HG02884 (cell line): ENCODE measurements around the gene DEXI.
"Not testable (repeated sequence)": the region's sequence is repeated elsewhere in the genome, so short reads cannot be mapped to it uniquely, and the experiment has no call there.

Experiments
- ATAC-seq: cut with Tn5 transposase; IDR thresholded peaks from one replicate; pipeline ENCODE4 v1.9.1; 2021; ENCODE audit warnings: mild to moderate bottlenecking, moderate library complexity; ENCODE audit not compliant: unreplicated experiment

The DEXI gene

GRCh38 chr16:10941935-10942351 lies 325 bp downstream of the DEXI start:
- not testable (repeated sequence) for ATAC-seq

GRCh38 chr16:10941127-10941933 lies 938 bp downstream of the DEXI start:
- no peak for ATAC-seq

DNA sequence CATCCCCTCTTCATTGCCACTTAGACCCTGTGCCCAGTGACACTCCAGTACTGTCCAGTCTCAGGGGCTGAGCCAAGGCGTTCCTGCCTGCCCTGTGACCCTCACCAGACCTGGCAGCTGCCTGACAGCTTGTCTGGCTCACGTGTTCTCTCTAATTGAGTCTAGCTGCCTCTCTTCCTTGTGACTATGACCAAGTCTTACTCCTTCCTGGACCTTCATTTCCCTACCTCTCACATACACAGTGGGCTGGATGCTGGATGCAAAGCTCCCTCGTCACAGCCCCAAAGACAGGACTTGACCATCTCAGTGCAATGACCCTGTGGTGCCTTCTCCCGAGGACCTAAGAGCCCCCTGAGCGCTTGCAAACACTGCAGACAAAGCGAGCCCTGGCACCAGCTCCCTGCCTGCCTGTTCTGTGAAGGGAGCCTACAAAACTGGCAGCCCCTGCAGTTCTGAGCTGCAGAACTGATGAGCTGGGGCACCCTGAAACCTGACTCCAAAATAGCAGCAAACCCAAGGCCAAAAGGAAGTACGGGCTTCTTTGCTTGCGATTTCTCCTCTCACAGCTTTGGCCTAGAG lies 1.7 kb downstream of the DEXI start:
- no peak for ATAC-seq

DNA sequence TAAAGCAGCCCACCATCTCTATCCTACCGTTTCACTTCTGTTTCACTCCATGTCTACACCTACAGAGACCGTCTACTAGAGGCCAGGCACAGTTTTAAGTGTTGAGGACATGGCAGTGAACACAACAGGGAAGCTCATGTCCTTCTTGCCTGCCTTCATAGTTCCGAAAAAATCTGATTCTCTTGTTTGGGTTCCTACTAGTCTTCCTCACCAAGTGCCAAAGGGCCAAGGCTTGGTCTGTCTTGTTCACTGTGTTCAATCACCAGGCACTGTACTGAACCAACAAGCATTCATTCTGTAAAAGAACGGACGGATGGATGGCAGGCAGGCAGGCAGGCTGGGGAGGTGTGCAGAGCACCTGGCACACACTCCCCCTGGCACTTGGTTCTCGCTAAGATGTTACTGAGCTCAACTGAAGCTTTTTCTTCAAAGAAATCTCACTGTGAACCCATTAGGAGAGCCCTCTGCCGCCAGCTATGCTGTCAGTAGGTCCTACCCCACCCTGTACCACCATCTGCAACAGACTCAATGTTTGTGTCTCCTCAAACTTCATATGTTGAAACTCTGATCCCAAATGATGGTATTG lies 2.5 kb downstream of the DEXI start:
- no peak for ATAC-seq

DNA sequence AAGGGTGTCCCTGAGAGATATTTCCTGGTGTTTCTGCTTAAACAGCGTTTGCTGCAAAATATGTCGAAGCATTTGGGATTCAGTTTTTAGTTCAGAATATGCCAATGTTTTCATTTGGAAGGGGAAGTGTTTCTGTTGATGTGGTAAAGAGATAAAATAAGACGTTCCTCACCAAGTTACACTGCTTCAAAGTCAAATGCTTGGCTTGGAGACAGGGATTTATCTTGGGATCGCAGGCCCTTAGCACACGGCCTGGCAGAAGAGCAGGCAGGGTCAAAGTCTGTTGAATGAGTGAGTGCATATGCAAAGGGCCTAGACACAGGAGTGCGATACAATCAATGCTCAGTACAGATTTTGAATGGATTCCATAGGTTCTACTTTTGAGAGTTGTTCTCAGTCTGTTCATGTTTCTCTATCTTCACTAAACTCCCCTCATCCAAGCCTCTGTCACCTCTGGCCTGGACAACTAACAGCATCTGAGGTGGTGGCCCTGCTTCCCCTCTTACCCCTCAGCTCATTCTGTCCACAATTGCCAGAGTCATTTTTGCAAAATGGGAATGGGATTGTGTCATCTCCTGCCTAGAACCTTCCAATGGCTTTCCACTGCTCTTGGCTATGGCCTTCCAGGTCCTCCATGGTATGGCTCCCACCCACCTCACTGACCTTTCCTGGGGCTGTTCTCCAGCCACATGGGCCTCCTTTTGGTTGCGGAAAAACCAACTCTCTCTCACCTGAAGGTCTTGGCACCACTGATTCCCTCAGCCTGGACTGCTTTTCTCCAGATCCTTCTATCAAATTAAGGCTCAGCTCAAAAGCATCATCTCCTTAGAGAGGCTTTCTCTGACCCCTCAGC lies 3.2 kb downstream of the DEXI start:
- no peak for ATAC-seq

- ATAC-seq, result no peak
Measured at GRCh38 chr16:10938321-10938720, 3.9 kb downstream of the DEXI start.

DNA sequence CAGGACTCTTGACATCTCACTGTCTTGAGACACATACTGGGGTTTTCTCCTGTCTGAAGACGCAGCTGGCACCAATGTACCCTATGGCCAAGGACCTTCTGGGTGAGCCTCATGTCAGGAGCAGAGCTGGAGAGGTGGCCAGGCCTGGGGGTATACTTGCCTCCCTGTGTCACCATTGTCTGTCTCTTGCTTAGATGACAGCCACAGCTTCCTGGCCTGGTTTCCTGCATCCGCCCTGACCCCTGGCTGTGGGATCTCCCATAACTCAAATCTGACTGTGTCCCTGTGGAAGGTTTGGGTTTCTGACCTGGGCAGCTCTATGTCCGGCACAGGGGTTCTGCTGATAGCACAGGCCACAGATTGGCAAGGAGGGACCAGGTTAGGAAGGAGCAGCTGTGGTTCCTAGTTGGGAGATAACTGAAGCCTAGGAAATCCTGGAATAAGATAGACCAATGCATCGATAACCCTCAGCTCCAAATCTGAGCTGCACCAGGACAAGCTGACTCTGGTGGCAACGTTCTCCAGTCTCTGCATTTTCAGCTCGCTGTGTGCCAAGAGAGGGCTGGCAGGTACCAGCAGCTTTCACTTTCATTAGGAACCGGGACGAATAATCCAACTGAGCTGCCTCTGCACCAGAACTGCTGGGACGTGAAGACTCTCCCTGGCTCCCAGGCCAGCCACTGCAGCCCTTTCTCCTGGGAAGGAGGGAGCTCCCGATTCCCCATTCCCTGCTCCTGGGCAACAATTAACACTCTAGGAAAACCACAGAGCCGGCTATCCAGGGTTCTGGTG lies 5.0 kb downstream of the DEXI start:
- ATAC-seq, result no peak

GRCh38 chr16:10936272-10936984 lies 5.8 kb downstream of the DEXI start:
- no peak for ATAC-seq

- no peak for ATAC-seq
Measured at GRCh38 chr16:10935226-10935915, 6.9 kb downstream of the DEXI start.

DNA sequence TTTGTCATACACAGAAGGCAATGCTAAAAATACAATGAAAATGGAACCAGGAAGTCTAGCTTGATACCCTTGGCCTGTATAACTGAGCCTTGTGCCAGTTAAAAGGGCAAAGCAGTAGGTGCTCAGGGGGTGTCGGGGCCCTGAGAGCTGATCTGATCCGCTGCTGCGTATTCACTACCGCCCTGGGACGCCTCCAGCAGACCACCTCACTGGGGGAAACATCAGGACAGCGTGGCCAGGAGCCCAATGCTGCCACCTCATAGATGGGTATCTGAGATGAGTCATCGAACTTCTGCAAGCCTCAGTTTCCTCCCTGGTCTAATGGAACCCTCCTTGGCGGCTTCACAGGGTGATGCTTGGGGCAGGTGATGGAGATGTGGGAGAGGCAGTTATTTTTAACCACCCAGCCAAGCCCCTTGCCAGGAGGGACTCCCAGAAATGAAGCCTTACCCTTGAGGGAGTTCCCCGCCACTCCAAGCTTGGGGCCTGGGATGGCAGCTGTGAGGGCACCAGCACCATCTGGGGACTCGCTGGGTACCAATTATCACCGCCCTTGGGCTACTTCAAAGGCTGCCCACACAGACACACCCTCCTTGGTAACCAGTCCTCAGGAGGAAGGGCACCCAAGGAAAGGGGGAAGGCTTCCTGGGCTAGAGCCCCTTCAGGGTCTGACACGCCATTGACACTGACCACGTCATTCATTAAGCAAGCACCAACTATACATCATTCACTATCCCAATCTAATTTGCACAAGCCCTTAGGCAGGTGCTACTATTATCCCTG lies 7.8 kb downstream of the DEXI start:
- ATAC-seq, result no peak

DNA sequence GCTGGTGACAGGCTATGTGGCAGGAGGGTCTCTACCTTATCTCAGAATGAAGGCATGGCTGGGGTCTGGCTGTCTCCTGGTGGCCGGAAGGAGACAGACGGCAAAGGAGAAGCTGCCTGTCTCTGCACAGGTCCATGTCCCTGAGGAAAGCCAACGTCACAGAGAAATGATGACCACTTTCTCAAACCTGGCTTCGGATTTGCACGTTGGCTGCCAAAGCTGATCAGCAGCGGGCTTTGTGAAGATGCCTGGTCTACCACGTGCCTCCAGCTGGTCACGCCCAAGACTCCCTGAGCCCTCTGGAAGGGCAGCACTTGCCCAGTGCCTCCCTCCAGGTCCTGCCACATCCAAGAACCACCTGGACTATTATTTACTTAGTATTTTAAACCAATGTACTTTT lies 8.4 kb downstream of the DEXI start:
- ATAC-seq, result no peak

DNA sequence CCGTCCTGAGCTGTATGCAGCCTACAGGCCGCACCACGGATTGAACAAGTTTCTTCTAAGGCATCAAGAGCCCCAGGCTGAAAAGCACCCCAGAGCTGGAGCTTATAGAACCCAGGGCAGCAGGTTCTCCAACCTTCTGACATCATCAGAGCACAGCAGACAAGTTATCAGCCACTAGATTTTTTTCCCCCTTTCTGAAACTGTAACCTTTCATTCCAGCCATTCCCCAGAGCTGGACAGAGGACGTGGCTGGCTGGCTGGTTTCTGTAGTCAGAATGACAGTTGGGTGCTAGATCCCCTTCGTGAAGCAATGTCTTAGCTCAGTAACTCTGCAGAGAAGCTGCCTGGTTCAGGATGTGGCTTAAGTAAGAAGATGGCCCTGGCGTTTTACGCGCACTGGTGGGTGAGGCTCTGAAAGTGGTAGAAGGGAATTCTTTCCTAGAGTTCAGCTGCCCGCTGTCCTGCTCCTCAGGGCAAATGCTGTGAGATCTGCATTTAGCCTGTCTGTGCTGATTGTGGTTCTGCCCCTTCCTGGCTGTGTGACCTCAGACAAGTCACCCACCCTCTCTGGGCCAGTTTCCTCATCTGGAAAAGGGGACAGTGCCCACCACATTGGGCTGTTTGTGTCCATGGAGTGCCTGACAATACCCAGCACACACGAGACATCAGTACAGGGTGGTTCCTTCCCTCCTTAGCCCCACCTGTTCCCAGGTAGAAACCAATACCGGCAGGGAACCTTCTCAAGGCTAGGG lies 9.1 kb downstream of the DEXI start:
- ATAC-seq, result no peak

DNA sequence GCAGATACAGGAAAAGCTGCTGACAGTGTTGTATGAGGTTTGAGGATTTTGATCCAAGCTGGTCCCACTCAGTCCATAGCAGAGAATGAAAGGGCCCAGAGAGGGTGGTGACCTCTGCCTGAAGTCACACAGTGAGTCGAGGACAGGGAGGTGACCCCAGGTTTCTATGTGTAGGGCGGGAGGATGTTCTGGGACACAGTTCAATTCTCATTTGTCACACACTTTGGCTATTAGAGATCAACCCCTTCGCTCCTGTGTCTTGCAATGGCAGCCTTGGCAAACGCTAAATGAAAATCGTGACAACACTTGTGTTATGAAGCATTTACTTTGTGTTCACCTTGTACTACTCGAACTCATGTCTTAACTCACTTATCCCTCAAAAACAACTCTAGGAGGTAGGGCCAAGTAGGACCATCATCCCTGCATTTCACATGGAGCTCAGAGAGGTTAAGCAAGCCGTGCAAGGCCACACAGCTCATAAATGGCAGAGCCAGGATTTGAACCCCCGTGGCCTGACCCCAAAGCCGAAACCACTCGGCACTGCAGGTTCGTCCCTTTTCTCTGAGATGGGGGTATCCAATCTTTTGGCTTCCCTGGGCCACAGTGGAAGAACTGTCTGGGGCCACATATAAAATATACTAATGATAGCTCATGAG lies 10.2 kb downstream of the DEXI start:
- no peak for ATAC-seq

DNA sequence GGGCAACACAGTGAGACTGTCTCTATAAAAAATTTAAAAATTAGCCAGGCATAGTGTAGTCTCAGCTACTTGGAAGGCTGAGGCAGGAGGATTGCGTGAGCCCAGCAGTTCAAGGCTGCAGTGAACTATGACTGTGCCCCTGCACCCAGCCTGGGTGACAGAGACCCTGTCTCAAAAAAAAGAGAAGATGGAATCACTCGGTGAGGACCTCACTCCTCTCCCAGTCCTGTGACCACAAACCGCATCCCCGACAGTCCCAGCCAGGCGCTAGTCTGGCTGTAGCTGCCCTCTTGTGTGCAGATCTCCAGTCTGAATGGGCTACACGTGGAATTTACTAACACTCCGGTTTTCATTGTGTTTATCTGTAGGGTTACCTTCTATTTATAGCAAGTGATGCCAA lies 11.1 kb downstream of the DEXI start:
- no peak for ATAC-seq

DNA sequence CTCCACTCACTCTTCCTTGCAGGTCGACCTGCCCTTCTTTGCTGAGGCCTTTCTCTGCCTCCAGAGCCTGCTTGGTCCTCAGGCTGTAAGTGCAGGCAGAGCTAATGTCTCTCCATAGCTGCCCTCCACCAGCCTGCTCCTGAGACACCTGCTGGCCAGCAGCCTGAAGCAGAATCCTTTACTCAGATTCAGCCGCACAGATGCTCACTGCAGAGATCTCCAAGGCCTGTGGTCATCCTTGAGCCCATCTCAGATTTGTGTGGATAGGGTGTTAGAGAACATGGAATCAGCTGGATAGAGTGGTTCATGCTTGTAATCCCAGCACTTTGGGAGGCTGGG lies 11.5 kb downstream of the DEXI start:
- no peak for ATAC-seq

DNA sequence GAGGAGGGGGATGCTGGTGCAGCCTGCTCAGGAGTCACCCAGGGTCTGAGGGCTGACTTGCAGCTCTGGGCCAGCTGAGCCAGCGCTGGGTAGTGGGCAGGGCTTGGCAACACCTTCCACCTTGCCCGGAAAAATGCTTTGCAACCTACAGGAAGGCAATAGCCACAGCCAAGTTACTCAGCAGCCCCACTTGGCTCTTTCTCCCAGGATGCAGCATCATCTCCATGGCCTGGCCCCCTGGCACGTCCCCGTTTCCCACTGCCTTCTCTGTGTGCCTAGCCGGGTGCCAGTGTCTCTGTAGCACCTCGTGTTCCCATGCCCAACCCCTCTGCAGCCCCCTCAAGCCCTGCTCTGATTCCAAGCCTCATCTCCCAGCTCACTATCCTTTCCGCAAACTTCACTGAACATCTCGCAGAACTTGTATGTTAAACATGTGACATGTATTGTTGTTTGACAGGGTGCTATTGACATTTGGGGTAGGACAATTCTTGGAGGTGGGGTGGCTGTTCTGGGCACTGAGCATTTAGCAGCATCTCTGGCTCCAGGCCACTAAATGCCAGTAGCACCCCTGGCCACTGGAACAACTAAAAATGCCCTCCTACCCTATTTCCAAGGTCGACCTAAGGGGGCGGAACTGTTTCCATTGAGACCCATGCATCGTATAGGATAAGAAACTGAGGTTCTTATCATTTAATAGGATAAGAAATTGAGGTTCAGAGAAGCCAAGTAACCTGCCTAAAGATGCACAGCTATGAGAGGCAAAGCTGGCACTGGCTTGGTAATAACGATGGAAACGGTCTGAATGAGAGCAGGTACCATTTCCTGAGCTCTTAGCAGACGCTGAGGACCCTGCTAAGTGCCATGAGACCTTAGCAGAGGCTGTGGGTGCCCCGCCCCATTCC lies 12.2 kb downstream of the DEXI start:
- ATAC-seq, result no peak
